ENCODE measurements around the gene CAPN13. TPM values are rescaled to one million over a fixed set of nuclear protein-coding genes. Genes with fewer than 3 reads are reported as not detected.

Gene CAPN13
- total and polyA plus RNA-seq, 2 experiments from 2014 or later: not detected

- Histone ChIP-seq H3K27me3 (no peaks in the 10 kb centered on the region), H3K9me3 (ENCODE audit: low read depth) (no peaks in the 10 kb centered on the region), H3K4me3 (no peak overlapping the region), H3K36me3 (no peaks in the 10 kb centered on the region), H3K4me1 (ENCODE audit: low read depth) (peaks cover 8% of the 10 kb centered on the region), H3K27ac (no peak overlapping the region)
- no peak for TF ChIP-seq CTCF (IDR thresholded peaks at IDR 0.05; ENCODE audit: low read depth, low read length)
- no peak for DNase-seq (ENCODE audit: low read depth in 1 of 2, low spot score in 1 of 2)
Measured at GRCh38 chr2:30790879-30791278, 16.4 kb downstream of the CAPN13 start.

GRCh38 chr2:30789670-30790210, 17.5 kb downstream of the CAPN13 start:
- H3K27ac ChIP-seq: no peak overlapping the region
- H3K4me3 ChIP-seq: no peak overlapping the region
- no peak for TF ChIP-seq CTCF (IDR thresholded peaks at IDR 0.05; ENCODE audit: low read depth, low read length)
- H3K9me3 ChIP-seq (ENCODE audit: low read depth): no peaks in the 10 kb centered on the region
- H3K4me1 ChIP-seq (ENCODE audit: low read depth): peaks cover 11% of the 10 kb centered on the region
- H3K36me3 ChIP-seq: no peaks in the 10 kb centered on the region
- H3K27me3 ChIP-seq: no peaks in the 10 kb centered on the region
- no peak for DNase-seq (ENCODE audit: low read depth in 1 of 2, low spot score in 1 of 2)

- Histone ChIP-seq H3K4me1 (ENCODE audit: low read depth) (peaks cover 11% of the 10 kb centered on the region), H3K27ac (no peak overlapping the region), H3K36me3 (no peaks in the 10 kb centered on the region), H3K9me3 (ENCODE audit: low read depth) (no peaks in the 10 kb centered on the region), H3K27me3 (no peaks in the 10 kb centered on the region), H3K4me3 (no peak overlapping the region)
- no peak for DNase-seq (ENCODE audit: low read depth in 1 of 2, low spot score in 1 of 2)
- no peak for TF ChIP-seq CTCF (IDR thresholded peaks at IDR 0.05; ENCODE audit: low read depth, low read length)
Measured at GRCh38 chr2:30786923-30787685, 20.1 kb downstream of the CAPN13 start.

GRCh38 chr2:30784682-30785081, 22.6 kb downstream of the CAPN13 start:
- H3K27me3 ChIP-seq: no peaks in the 10 kb centered on the region
- TF ChIP-seq CTCF (IDR thresholded peaks at IDR 0.05; ENCODE audit: low read depth, low read length): no peak
- DNase-seq (ENCODE audit: low read depth in 1 of 2, low spot score in 1 of 2): no peak
- H3K9me3 ChIP-seq (ENCODE audit: low read depth): no peaks in the 10 kb centered on the region
- peaks cover 3% of the 10 kb centered on the region for H3K4me1 ChIP-seq (ENCODE audit: low read depth)
- H3K36me3 ChIP-seq: no peaks in the 10 kb centered on the region
- H3K4me3 ChIP-seq: no peak overlapping the region
- no peak overlapping the region for H3K27ac ChIP-seq

GRCh38 chr2:30781961-30782533, 25.2 kb downstream of the CAPN13 start:
- Histone ChIP-seq H3K4me3 (no peak overlapping the region), H3K27ac (no peak overlapping the region), H3K4me1 (ENCODE audit: low read depth) (peaks cover 3% of the 10 kb centered on the region), H3K9me3 (ENCODE audit: low read depth) (no peaks in the 10 kb centered on the region), H3K27me3 (no peaks in the 10 kb centered on the region), H3K36me3 (no peaks in the 10 kb centered on the region)
- no peak for TF ChIP-seq CTCF (IDR thresholded peaks at IDR 0.05; ENCODE audit: low read depth, low read length)
- DNase-seq (ENCODE audit: low read depth in 1 of 2, low spot score in 1 of 2): no peak

Data from cardiac muscle cell (in vitro differentiated cells and primary cell).